Ovary (tissue), 9 donors: ENCODE results near the gene CSTPP1. TPM values are rescaled to one million over a fixed set of nuclear protein-coding genes. Genes with fewer than 3 reads are reported as not detected.
"Not testable (repeated sequence)": the region's sequence is repeated elsewhere in the genome, so short reads cannot be mapped to it uniquely, and the experiment has no call there.

ENCODE experiments used
- DNase-seq, 5 donors: peaks; one replicate each; pipeline ENCODE4 v3.0.0-alpha.2; 2019 to 2020
- H3K27ac ChIP-seq, 2 donors: fragments of 200-600 bp; one replicate each; pipeline versions ENCODE4 v1.5.1 to v1.8.0; 2019 to 2022
- H3K27me3 ChIP-seq: fragments of 200-600 bp; one replicate; pipeline ENCODE4 v1.8.0; 2022
- H3K36me3 ChIP-seq: fragments of 200-600 bp; sonication (generic); one replicate; pipeline ENCODE4 v1.5.1; 2019
- H3K4me1 ChIP-seq: one replicate; pipeline ENCODE4 v1.8.1; 2013; ENCODE audit warnings: mild to moderate bottlenecking, moderate library complexity; ENCODE audit not compliant: insufficient read depth
- H3K4me3 ChIP-seq: fragments of 200-600 bp; sonication (generic); one replicate; pipeline ENCODE4 v1.5.1; 2017
- H3K9me3 ChIP-seq, 2 donors: fragments of 200-600 bp in 1 of 2; sonication (generic) in 1 of 2; one replicate each; pipeline versions ENCODE4 v1.5.1 to v1.8.1; 2013 to 2019; ENCODE audit warnings: mild to moderate bottlenecking in 1 of 2, moderate library complexity in 1 of 2
- EP300 ChIP-seq: sonication (generic); formaldehyde crosslinking; IDR thresholded peaks from one replicate; pipeline ENCODE4 v1.6.1; 2017; ENCODE audit warnings: antibody characterized with exemption
- POLR2A ChIP-seq: fragments of 450-650 bp; IDR thresholded peaks from one replicate; pipeline ENCODE4 v1.6.1; 2017; ENCODE audit warnings: antibody characterized with exemption, mild to moderate bottlenecking, moderate library complexity
- WGBS, 3 donors: extraction: QIAGEN DNeasy Blood & Tissue Kit in 1 of 3; methylation state at CpG; one replicate each; pipeline versions ENCODE4 v1.1.5 to v1.1.7; 2013 to 2017; 5-methylcytosine and 5-hydroxymethylcytosine counted together
- intact Hi-C, 4 donors: fragments of 100-400 bp; cut with DNase I; formaldehyde crosslinking; loops; one replicate each; pipeline versions ENCODE4 v1.11.0 to v1.15.1; 2022 to 2023
- microRNA-seq, 3 donors: library from miRNA; unstranded; fragments of <30 nt; microRNA quantifications; one replicate each; pipeline versions ENCODE4 to v1.2.0, GENCODE V29; 2019 to 2020
- polyA plus RNA-seq, 2 donors: library from polyadenylated mRNA; stranded (reverse); fragments of 200-250 nt in 1 of 2; fragments of 350-450 nt in 1 of 2; fragmentation: Illumina TruSeq in 1 of 2; extraction: RNeasy Lipid Tissue Mini Kit (QIAGEN cat#74804) in 1 of 2; gene quantifications; one replicate each; pipeline ENCODE4 v1.2.3, GENCODE V29; 2013 to 2014
- small RNA-seq: library from RNA; depleted of rRNA; stranded (forward); fragments of <200 nt; gene quantifications from one replicate; pipeline ENCODE3, GENCODE V24; 2016
- total RNA-seq, 7 donors: library from RNA; depleted of rRNA in 2 of 7; stranded (reverse); fragments of >200 nt in 2 of 7; fragmentation: NEBNext Ultra II Directional in 3 of 7; extraction: Animal tissue kit (Norgen Biotek cat#: 25700) in 3 of 7; gene quantifications; one replicate each; pipeline versions ENCODE4 v1.1.0 to v1.2.4, GENCODE V29; 2016 to 2023
- TF ChIP-seq, protein P1 (sequence below), 3 donors: fragments of 450-650 bp in 2 of 3; fragments of 200-600 bp in 1 of 3; IDR thresholded peaks; one replicate each; pipeline versions ENCODE4 v1.5.1 to v1.8.0; 2016 to 2022; ENCODE audit warnings: antibody characterized with exemption in 3 of 3, mild to moderate bottlenecking in 1 of 3
- donor health status: DM: no; HTN: no; CAD: no; lungs with moderate emphysema.
- donor health status: DM: no; HTN: no; CAD: no.
- donor health status: Bipolar disorder and iron deficiency.
- donor health status: DM: yes; HTN: yes; CAD: no.
- donor health status: DM: no; HTN: no; CAD: no.
- donor health status: DM: yes; HTN: yes; CAD: no.

Gene CSTPP1
- total and polyA plus RNA-seq, 9 donors, result 20.3 to 42.6 (median 25.6) TPM

DNA sequence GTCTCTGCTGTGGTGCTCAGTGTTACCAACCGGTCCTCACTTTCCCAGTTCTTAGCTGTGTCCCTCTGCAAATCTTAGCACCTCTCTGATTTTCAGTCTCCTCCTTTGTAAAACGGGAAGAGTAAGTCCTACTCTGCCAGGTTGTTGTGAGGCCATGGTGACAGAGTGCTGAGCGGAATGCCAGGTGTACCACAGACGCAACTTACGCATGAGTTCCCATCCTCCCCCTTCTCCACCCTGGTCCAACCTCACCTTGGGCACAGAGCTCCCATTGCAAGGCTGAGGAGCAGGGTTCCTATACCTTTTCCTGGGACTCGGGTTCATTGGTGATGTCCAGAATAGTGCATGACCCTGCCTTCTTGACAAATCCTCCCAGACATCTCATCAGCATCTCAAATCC lies 270.9 kb downstream of the CSTPP1 start:
- Histone ChIP-seq H3K9me3 (no peaks in the 10 kb centered on the region), H3K27ac (no peak overlapping the region), H3K36me3 (no peaks in the 10 kb centered on the region), H3K4me1 (no peaks in the 10 kb centered on the region), H3K4me3 (no peak overlapping the region), H3K27me3 (no peaks in the 10 kb centered on the region)
- TF ChIP-seq, protein P1, sequence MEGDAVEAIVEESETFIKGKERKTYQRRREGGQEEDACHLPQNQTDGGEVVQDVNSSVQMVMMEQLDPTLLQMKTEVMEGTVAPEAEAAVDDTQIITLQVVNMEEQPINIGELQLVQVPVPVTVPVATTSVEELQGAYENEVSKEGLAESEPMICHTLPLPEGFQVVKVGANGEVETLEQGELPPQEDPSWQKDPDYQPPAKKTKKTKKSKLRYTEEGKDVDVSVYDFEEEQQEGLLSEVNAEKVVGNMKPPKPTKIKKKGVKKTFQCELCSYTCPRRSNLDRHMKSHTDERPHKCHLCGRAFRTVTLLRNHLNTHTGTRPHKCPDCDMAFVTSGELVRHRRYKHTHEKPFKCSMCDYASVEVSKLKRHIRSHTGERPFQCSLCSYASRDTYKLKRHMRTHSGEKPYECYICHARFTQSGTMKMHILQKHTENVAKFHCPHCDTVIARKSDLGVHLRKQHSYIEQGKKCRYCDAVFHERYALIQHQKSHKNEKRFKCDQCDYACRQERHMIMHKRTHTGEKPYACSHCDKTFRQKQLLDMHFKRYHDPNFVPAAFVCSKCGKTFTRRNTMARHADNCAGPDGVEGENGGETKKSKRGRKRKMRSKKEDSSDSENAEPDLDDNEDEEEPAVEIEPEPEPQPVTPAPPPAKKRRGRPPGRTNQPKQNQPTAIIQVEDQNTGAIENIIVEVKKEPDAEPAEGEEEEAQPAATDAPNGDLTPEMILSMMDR (IDR thresholded peaks at IDR 0.05), result no peak
- TF ChIP-seq EP300 (no peak), POLR2A (no peak)
- DNase-seq, result no peak
- intact Hi-C loops, result no loop called here
- WGBS, 3 donors, result 81 to 88% (median 84%) methylated on average over 6 of the region's 6 CpGs

DNA sequence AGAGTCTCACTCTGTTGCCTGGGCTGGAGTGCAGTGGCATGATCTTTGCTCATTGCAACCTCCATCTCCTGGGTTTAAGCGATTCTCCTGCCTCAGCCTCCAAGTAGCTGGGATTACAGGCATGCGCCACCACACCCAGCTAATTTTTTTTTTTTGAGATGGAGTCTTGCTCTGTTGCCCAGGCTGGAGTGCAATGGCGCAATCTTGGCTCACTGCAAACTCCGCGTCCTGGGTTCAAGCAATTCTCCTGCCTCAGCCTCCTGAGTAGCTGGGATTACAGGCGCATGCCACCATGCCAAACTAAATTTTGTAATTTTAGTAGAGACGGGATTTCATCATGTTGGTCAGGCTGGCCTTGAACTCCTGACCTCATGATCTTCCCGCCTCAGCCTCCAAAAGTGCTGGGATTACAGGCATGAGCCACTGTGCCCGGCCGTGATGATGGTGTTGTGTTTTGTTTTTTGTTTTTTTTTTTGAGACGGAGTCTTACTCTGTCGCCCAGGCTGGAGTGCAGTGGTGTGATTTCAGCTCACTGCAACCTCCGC lies 271.5 kb downstream of the CSTPP1 start:
- H3K9me3 ChIP-seq, H3K4me1 ChIP-seq, H3K27me3 ChIP-seq, H3K36me3 ChIP-seq, intact Hi-C loops, H3K27ac ChIP-seq, DNase-seq, H3K4me3 ChIP-seq: not testable (repeated sequence)
- WGBS, 3 donors, result 80 to 88% (median 83%) methylated on average over 13 of the region's 13 CpGs

DNA sequence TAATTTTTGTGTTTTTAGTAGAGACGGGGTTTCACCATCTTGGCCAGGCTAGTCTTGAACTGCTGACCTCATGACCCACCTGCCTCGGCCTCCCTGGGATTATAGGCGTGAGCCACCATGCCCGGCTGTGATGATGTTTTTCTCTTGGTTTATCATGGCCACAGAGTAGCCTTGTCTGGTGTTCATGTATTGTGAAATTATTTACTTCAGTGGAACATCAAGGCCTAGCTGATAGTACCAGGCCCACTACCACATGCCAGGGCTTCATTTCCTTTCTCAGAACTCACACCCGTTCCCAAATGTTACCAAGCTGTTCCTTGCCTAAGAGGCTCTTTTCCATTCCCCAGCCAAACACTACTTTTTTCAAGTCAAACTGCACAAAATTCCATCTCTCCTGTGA lies 272.1 kb downstream of the CSTPP1 start:
- Histone ChIP-seq H3K4me3 (no peak overlapping the region), H3K27ac (no peak overlapping the region), H3K4me1 (no peaks in the 10 kb centered on the region), H3K36me3 (no peaks in the 10 kb centered on the region), H3K9me3 (no peaks in the 10 kb centered on the region), H3K27me3 (no peaks in the 10 kb centered on the region)
- WGBS, 3 donors, result 83 to 88% (median 87%) methylated on average over 5 of the region's 5 CpGs
- no peak for TF ChIP-seq POLR2A
- TF ChIP-seq EP300, result no peak
- TF ChIP-seq, protein P1 (IDR thresholded peaks at IDR 0.05), result no peak
- intact Hi-C loops, result no loop called here
- no peak for DNase-seq

Small RNAs within 50 kb of the gene (microRNA-seq; reads per million reads assigned to microRNA genes)
- gene MIR6745, result 0 reads per million in 3 donors

Small RNAs within 50 kb of the gene (small RNA-seq; reads per million reads assigned to genes)
- gene MIR6745, result not detected

Other genes starting within 250 kb of the CSTPP1 start
- gene ARHGAP1, start 236.1 kb upstream of the CSTPP1 start, total RNA-seq, result 10 to 100 TPM; 24.1 to 95.9 (median 74.9) TPM
- gene ARHGAP1, start 236.1 kb upstream of the CSTPP1 start, polyA plus RNA-seq, result 10 to 100 TPM; 36.2 to 50.7 TPM
- 10 to 100 TPM in 1 of 7 donors, 1 to 10 TPM in 6; 4.7 to 11.6 (median 7.8) TPM for gene ZNF408, start 235.7 kb upstream of the CSTPP1 start, total RNA-seq
- gene ZNF408, start 235.7 kb upstream of the CSTPP1 start, polyA plus RNA-seq, result 1 to 10 TPM; 1.4 to 8.0 TPM
- under 1 TPM in 4 of 7 donors, not detected in 3; 0.12 to 1.00 (median 0.37) TPM for gene F2, start 217.5 kb upstream of the CSTPP1 start, total RNA-seq
- under 1 TPM; 0.10 to 0.30 TPM for gene F2, start 217.5 kb upstream of the CSTPP1 start, polyA plus RNA-seq
- 100 to 1,000 TPM in 3 of 7 donors, 10 to 100 TPM in 4; 27.6 to 110 (median 94.6) TPM for gene CKAP5, start 90.5 kb upstream of the CSTPP1 start, total RNA-seq
- gene CKAP5, start 90.5 kb upstream of the CSTPP1 start, polyA plus RNA-seq, result 10 to 100 TPM; 25.8 to 62.2 TPM
- gene LRP4, start 18.2 kb upstream of the CSTPP1 start, total RNA-seq, result 10 to 100 TPM in 4 of 7 donors, 1 to 10 TPM in 3; 4.4 to 20.6 (median 11.6) TPM
- gene LRP4, start 18.2 kb upstream of the CSTPP1 start, polyA plus RNA-seq, result 10 to 100 TPM in 1 of 2 donors, 1 to 10 TPM in 1; 5.4 to 16.2 TPM
- gene ARFGAP2, start 240.1 kb downstream of the CSTPP1 start, total RNA-seq, result 10 to 100 TPM; 66.0 to 94.9 (median 75.2) TPM
- gene ARFGAP2, start 240.1 kb downstream of the CSTPP1 start, polyA plus RNA-seq, result 10 to 100 TPM; 41.5 to 65.2 TPM
- 10 to 100 TPM; 26.1 to 69.8 (median 40.8) TPM for gene PACSIN3, start 249.7 kb downstream of the CSTPP1 start, total RNA-seq
- 10 to 100 TPM in 1 of 2 donors, 1 to 10 TPM in 1; 2.9 to 25.7 TPM for gene PACSIN3, start 249.7 kb downstream of the CSTPP1 start, polyA plus RNA-seq